ENCODE data around the gene EPHB1.
A peak's percentile ranks its signal among the peaks of the same experiment; 100 is the strongest.
"Not testable (repeated sequence)": the region's sequence is repeated elsewhere in the genome, so short reads cannot be mapped to it uniquely, and the experiment has no call there.

The EPHB1 gene

DNA sequence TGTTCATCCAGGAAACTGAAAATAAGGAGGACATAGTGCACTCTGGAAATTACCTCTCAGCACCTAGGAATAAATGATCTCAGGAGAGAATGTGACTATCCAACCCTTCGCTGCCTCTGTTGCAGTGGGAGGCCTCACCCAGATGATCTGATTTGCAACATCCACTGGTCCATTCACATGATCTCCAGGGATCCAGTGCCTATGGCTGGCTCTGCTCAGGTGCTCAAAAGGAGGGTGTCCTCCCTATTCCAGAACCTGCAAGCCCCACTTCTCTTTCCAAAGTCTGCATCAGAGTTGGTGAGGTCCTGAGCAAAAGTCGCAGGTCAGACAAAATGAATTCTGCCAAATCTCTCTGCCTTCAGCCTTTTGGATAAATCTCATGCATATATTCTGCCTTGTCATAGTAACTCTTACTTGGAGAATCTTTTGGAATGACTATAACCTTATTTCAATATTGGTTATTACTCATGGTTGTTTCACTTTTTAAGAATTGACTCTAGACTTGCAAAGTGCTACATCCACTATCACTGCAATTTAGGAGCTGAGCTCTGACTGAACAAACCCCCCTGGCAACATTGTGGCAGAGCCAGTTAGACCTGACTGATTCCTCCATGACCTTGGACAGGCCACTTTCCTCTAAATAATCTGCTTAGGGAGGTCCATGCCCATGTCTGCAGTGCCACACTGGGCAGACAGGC is 295.1 kb downstream of the EPHB1 start:
- DNase-seq: no peak

GRCh38 chr3:135091946-135092345 is 296.9 kb downstream of the EPHB1 start:
- no peak for DNase-seq

- DNase-seq: no peak
Measured at GRCh38 chr3:135093121-135093520, 298.1 kb downstream of the EPHB1 start.

DNA sequence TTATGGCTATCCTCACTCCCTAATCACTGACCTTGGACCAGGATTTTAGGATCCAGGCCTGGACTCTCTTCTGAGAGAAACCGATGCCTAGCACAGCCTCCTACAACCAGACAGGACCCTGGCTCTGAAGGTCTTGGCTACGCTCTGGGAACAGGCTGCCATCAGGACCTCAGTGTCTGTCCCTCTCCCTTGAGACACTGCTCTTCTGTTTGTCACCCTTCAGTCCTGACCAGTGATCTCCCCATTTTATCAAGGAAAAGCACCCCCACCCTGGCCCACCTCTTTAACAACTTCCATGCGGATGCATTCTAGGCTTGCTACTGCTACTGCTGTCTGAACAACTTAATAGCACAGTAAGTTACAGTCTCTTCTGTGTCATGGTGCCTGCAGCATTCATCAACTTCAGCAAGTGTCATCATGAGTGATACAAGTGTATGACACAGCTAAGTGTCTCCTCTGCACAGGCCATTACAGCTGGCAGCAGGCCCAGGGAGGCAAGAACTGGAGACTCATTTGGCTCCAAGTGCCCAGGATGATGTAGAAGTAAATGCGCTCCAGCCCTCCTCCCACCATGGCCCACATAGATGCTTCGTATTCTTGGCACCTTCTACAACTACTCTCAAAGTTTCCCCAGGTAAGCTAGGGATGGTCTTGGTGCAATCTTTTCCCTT is 302.4 kb downstream of the EPHB1 start:
- DNase-seq: no peak

GRCh38 chr3:135099734-135100355 is 304.8 kb downstream of the EPHB1 start:
- DNase-seq: no peak

GRCh38 chr3:135100366-135100765 is 305.3 kb downstream of the EPHB1 start:
- peak; percentile 26 for DNase-seq

GRCh38 chr3:135103917-135104316 is 308.9 kb downstream of the EPHB1 start:
- DNase-seq: no peak

- DNase-seq: no peak
Measured at GRCh38 chr3:135106445-135106844, 311.4 kb downstream of the EPHB1 start.

- no peak for DNase-seq
Measured at GRCh38 chr3:135107043-135107442, 312.0 kb downstream of the EPHB1 start.

- DNase-seq: no peak
Measured at GRCh38 chr3:135109681-135110080, 314.6 kb downstream of the EPHB1 start.

- not testable (repeated sequence) for DNase-seq
Measured at GRCh38 chr3:135114551-135114950, 319.5 kb downstream of the EPHB1 start.

- no peak for DNase-seq
Measured at GRCh38 chr3:135117977-135118376, 322.9 kb downstream of the EPHB1 start.

DNA sequence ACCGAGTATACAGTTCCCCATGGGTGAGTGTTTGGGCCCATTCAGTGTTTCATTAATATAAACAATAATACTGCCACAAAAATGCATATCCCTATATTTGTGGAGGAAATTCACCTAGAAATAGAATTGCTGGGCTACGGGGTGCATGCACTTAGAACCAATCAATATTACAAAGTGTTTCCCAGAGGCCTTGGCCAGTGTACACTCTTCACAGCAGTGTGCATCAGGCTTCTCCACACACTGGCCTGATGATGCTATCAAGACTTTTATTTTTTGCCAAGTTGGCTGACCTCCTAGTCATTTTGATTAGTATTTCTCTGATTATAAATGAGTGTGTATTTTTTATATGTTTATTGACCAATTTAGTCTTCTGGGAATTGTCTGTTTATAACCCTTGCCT is 323.7 kb downstream of the EPHB1 start:
- DNase-seq: no peak

- DNase-seq: no peak
Measured at GRCh38 chr3:135125171-135125801, 330.2 kb downstream of the EPHB1 start.

DNA sequence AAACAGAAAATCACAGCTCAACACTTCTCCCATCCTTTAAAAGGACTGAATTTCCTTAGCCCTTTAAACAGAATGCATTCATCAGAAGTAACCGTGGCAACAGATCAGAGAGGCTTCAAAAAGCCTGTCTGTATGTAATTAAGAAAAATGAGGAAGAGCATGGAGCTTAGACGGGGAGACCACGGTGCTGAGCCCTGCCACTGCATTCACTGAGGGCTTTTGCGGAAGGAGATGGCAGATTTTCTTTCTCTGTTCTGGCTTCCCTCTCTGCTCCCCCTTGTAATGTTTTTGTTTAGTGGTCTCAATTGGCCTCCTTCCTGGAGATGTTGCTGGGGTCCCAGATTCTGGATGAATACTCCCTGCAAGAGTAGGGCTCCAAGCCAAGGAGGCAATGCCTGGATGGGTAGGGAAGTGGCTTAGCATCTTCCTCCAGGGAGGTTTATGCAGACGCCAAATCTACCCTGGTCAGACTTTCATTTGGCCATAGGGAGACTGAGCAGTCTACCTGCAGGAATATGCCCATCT is 332.9 kb downstream of the EPHB1 start:
- no peak for DNase-seq

DNA sequence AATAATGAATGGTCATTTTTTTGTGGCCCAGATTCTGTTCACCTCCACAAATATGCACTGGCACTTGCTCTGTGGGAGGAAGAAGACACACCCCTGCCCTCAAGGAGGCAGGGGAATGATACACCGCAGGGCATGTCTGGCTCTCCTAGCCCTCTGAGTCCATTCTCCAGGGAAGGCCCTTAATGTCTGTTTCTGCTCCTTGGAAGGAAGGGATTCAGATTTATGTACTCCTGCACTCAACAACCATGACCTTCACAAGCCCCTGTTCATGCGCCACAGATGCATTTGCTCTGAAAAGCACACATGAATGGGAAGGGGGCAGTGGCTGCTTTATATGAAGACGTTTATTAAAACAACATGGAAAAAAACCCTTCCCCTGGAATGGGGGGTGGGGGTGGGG is 333.8 kb downstream of the EPHB1 start:
- DNase-seq: no peak

DNA sequence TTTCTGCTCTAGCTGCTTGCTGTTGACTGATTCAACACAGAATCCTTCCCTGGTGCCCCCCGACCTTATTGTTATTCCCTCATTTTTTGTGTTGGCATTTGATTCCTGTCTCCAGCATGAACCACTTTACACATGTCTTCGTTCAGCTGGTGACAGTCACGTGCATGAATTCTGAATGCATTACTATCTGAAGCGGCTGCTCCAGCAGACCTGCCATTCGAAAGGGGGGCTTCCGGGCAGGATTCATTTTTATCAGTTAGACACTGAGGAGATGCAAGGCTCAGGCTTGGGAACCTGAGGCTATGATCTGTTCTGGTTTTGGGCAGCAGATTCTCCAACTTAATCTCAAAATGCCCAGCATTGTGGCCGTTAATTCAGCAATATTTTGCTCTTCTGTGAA is 336.2 kb downstream of the EPHB1 start:
- no peak for DNase-seq

- DNase-seq: no peak
Measured at GRCh38 chr3:135133905-135134683, 339.0 kb downstream of the EPHB1 start.

- peak; percentile 16 for DNase-seq
Measured at GRCh38 chr3:135134684-135135075, 339.6 kb downstream of the EPHB1 start.

DNA sequence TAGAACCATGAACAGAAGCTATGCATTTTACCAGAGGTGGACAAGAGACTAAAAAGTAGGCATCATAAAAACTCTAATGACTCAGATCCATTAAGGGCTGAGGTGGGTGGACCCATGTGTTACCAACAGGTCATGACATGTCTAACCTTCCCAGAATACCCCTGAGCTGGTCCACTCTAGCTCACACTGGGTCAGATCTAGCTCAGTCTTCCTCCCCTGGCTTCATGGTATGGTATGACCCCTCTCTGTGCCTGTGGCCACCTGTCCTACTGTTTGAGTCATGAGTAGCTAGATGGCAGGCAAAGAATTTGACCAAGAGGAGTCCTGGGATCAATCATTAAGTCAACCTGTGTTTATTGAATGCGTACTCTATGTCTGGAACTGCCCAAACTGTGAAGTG is 340.4 kb downstream of the EPHB1 start:
- DNase-seq: no peak

GRCh38 chr3:135136361-135137100 is 341.5 kb downstream of the EPHB1 start:
- DNase-seq: no peak

DNA sequence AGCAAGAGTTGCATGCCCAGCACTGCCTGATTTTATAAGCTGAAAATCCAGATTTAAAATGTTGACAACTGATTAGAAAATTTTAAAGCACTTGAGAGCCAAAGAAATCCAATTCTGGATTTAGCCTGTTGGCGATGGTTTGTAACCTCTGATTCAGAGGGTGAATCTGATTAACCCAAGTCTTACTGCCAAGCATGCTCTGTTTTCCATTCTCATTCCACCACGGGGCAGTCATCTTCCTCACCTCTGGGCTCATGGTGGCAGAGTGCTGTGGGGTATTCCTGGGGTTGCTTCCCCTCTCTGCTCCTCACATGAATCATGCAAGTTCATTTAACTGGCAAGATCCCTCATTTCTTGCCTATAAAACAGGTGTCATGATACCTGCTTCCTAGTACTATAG is 342.2 kb downstream of the EPHB1 start:
- no peak for DNase-seq

All from NCI-H2171 (cell line).